GM18511 (cell line): ENCODE data around the gene ATP5F1C.
"Not testable (repeated sequence)": the region's sequence is repeated elsewhere in the genome, so short reads cannot be mapped to it uniquely, and the experiment has no call there.

Experiments used
- ATAC-seq: cut with Tn5 transposase; IDR thresholded peaks from one replicate; pipeline ENCODE4 v1.9.1; 2021; ENCODE audit warnings: mild to moderate bottlenecking, moderate library complexity; ENCODE audit not compliant: unreplicated experiment

The ATP5F1C gene

DNA sequence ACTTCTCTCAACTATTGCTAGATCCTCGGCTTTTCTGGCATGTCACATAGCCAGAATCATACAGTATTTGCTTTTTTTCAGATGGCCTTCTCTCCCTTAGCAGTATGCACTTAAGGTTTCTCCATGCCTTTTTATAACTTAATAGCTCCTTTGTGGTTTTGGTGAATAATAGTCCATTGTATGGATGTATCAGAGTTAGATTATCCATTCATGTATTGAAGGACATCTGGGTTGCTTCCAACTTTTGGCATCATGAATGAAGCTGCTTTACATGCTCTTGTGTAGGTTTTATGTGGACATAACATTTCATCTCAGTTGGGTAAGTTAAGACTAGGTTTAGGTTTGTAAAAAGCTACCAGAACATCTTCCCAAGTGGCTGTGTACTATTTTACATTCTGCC lies 4.6 kb downstream of the ATP5F1C start:
- ATAC-seq, result no peak

DNA sequence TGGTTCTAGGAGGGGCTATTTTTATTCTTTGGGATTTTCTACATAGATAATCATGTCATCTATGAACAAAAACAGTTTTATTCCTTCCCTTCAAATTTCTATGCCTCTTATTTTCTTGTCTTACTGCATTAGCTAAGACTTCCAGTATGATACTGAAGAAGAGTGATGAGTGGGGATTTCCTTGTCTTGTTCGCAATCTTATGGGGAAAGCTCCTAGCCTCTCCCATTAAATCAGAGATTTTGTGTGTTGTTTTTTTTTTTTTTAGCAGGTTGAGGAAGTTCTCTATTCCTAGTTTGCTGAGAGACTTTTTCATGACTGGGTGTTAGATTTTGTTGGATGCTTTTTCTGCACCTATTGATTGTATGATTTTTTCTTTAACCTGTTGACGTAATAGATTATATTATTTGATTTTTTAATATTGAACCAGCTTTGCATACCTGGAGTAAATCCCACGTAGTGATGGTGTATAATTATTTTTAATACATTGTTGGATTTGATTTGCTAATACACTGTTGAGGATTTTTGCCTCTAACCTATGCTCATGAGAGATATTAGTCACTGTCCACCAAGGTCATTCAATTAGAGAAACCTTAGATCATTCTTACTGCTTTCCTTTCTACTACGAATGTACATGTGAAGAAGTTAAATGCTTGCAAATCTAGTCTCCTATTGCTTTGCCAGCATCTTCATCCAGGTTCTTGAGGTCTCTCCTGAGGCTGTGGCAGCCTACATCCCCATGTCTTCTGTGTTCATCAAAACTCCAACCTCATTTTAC lies 6.5 kb downstream of the ATP5F1C start:
- no peak for ATAC-seq

DNA sequence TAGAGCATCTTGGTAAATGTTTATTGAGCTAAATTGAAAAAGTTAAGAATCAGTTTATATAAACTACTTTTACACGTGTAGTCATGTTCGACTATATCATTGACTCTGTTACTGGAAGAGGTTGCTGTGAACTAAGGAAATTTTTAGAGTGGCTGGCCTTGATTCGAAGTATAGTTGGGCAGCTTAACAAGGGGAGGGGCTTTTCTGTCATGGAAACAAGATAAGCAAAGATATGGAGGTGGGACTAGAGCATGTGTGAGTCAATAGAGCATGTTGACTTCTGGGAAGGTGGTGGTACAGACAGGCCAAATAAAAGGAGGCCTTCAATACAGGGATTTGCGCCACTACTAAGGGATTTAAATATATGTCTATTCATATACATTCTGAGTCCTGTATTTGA lies 7.6 kb downstream of the ATP5F1C start:
- no peak for ATAC-seq

DNA sequence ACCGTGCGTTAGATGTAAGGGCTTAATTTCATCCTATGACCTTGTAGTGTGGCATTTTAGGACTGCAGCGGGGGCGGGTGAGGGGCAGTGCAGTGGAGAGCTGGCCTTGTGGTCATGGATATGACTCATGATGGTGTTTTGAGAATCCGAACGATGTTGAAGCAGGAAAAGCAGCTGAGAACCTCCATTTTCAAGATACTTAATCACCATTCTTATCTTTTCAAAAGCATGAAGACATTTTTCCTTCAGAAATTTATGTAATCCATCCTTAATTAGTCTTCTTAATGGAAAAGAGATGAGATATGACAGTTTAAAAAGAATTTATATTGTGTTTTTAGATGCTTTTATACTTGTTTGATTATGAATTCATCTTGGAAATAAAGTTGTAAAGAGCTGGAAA lies 9.6 kb downstream of the ATP5F1C start:
- ATAC-seq, result no peak

DNA sequence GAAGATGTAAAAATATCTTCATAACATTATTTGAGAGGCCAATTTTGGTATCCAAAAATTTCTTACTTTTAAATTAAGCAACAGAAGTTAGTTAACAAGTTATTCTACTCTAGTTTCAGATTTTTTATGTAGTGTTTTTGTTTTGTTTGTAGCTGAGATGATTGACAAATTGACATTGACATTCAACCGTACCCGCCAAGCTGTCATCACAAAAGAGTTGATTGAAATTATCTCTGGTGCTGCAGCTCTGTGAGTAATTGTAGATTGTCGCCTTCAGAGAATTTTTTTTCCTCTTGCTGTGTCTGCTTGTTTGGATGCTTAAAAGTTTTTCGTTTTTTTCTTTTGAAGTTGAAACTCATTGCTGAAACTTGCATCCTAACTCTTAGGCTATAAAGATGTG lies 14.6 kb downstream of the ATP5F1C start:
- no peak for ATAC-seq

DNA sequence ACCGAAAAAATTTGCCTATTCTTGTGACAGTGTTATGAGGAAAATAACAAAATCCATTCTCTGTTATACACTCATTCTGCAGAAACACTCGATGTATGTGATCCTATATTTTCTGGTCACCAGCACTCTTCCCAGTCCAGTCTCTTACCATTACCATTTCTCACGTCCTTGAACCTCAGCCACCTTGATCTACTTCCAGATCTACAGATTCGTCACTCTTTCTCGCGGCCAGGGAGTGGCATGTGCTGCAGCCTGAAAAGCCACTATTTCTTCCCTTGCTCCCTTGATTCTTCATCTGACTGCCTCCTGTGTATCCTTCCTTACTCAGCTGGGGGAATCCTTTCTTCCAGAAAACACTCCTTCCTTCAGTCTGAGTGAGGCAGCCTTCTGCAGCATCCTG lies 16.2 kb downstream of the ATP5F1C start:
- no peak for ATAC-seq

DNA sequence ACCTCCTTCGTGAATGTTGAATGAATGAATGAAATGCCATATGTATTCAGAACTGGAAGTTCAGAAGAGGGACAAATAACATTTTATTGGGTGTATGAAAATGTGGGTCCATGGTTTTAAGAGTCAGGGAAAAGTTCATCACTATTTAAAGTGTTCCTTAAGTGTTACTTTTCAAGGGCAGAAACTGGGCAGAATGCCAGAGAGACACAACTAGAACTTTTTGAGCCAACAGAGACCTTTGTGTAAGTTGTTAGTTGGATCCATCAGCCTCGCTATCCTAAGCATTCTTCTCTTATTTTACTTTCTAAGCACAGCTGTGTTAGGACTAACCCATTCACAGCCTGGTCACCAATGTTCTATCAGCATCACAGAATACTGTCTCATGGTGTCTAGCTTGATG lies 16.8 kb downstream of the ATP5F1C start:
- ATAC-seq, result no peak

DNA sequence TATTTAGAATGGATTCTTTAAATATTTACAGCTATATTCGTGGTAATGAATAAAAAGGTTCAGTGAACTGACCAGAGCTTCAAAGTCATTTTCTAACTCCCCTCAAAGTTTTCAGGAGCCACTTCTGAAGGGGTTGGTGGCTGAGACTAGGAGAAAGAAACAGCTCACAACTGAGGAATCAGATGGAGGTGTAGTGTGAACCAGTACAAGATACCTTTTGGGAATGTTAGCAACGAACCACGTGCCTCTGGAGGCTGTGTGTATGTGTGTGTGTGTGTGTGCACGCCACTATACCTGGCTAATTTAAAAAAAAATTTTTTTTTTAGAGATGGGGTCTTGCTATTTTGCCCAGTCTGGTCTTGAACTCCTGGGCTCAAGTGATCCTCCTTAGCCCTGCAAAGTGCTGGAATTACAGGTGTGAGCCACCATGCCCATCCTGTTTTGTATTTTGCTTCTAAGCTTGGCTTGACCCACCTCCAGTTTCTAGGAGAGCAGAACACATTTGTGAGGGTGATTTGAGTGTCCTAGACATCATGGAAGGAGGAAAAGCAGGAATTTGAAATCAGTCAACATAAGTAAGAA lies 20.8 kb downstream of the ATP5F1C start:
- no peak for ATAC-seq

DNA sequence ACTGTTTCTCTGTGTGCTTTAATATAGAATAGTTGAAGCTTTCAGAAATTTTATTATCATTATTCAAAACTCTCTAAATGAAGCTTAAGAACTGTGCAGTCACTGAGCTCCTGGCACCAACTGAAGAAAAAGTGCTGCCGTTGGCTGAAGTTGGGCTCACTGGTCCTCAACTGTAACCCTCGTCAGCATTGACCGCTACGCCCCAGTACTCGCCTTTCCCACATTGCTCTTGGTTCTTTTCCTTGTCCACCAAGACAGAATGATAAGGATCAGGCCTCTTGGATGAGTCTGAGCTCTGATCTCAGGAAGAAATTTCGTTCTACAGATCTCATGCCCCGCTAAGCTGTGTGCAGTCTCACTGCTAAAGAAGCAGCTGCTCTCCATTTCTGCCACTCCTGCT lies 22.5 kb downstream of the ATP5F1C start:
- ATAC-seq, result no peak

DNA sequence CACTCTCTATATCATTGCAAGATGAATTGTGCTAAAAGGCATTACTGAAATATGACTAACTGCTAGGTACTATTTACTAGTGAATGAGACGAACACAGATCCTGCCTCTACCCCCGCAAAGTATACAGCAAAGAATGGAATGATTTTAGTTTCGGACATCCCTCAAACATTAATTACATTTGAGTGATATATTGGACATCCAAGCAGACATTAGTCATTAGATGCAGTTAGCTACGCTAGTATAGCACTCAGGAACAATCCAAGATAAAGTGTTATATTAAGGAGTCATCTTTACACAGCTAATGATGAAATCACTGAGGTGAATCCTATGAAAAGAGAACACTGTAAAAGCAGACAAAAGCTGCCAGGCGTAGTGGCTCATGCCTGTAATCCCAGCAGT lies 23.0 kb downstream of the ATP5F1C start:
- ATAC-seq, result no peak

DNA sequence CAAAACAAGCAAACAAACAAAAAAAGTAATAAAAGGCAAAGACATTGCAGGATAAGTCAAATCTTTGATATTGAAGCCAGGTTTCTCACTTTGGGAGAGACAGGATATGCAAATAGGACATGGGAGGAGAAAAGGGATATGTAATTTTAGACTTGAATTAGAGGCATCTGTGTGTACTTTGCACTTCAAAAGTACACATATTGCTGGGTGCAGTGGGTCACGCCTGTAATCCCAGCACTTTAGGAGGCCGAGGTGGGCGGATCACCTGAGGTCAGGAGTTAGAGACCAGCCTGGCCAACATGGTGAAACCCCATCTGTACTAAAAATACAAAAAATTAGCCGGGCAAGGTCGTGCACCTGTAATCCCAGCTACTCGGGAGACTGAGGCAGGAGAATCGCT lies 23.8 kb downstream of the ATP5F1C start:
- not testable (repeated sequence) for ATAC-seq

DNA sequence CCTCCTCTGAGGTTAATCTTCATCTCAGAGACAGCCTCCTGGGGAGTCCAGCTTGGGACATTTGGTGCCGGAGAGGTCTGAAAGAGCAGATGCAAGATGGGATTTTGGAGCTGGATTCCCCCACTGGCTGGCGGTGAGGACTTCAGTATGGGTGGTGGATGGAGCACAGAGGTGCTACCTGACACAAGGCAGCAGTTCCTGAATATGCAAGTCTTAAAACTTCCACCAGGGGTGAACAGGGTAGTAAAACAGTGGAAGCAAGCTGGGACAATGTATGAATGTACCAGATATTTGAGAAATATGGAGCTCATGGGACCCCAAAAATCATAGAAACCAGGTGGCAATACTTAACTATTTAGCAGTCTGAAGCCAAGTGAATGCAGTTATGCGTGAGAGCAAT lies 25.5 kb downstream of the ATP5F1C start:
- no peak for ATAC-seq

DNA sequence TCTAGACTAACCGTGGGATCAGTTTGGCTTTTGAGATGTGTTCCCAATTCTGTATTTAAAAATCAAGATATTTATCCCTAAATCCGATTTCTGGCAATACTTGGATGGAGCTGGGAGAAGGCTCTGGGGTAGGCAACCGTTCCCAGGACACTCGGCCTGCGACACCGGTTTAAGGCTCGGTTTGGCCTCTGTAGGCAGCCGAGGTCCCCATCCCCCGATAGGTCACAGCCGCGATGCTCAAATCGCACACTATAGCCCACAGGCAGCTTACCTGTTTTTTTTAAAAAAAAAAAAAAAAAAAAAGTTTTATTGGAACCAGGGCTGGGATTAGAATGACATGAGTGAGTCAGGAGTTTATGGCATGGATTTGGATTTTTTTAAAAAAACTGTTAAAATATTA lies 29.6 kb downstream of the ATP5F1C start:
- no peak for ATAC-seq

DNA sequence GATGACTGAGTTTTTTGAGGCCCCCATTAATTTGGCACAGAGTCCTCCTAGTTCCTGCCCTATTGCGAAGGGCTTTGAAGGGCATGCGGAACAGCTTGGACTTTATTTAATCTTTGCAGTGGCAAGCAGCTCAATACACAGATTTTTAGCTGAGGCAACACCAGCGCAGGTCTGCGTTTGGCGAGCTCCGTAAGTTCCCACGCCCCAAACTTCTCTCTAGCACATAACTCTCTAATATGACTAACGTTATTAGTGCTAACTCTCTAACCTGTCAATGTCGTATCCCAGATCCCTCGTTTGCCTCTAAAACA lies 30.0 kb downstream of the ATP5F1C start:
- ATAC-seq, result peak; percentile 23

DNA sequence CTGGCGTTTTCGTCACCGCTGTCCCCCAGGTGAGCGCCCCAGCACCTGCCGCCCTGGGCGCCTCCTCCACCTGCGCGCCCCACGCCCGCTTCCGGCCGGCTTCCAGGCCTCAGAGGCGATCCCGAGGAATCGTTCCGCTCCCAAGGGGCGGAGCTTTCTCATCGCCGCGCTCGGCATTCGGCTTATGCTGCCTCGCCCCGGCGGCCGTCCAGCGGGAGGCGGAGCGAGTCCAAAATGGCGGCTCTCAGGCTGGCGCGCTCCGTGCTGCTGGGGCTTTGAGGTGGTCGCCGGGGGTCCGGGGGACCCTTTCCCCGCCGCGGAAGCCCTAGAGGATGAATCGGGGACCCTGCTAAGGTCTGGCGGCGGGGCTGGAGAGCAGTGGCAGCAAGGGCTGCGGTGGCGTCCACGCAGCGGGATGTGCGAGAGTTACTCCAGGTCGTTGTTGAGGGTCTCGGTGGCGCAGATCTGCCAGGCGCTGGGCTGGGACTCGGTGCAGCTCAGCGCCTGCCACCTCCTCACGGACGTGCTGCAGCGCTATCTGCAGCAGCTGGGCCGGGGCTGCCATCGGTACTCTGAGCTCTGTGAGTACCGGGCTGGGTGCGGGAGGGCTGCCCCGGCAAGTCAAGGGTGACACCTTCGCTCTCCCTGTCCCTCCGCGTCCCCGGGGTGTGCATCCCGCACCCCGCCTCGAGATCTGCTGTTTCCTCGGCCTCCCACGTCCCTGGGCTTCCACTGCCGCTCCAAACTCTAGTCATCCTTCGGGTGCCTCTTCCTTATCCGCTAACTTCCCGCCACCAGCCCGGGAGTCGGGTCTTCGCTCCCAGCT lies 30.5 kb downstream of the ATP5F1C start, which contains the start of gene TAF3:
Gene TAF3, plus strand, starts transcription at position 211 of the 826 bp plus-strand sequence. Its CDS starts 205 bp downstream, at position 416.
- peak; percentile 87 for ATAC-seq

DNA sequence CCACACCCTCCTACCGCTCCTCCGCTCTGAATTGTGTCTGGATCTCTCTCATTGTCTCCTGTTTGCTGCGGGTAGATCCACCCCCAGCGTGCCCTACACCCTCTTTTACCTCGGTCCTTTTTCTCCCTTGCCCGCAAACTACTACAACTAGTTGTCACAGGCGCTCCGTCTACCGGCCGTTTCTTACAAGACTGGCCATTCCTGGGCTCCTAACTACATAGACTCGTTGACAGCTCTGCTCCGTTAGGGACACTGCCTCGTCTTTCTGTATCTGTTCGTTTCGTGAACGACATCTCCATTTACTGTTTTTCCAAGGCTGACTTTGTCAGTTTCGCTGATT lies 31.1 kb downstream of the ATP5F1C start:
- peak; percentile 55 for ATAC-seq

DNA sequence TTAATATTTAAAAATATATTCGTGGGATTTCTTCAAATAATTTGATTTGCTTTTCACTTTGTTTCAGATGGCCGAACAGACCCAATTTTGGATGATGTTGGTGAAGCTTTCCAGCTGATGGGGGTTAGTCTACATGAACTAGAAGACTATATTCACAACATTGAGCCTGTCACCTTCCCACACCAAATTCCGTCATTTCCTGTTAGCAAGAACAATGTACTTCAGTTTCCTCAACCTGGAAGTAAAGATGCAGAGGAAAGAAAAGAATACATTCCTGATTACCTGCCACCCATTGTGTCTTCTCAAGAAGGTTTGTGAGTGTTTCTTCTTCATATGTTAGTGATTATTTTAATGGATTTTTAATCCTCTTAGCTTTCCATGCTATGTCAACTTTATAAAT lies 36.3 kb downstream of the ATP5F1C start:
- ATAC-seq, result no peak

DNA sequence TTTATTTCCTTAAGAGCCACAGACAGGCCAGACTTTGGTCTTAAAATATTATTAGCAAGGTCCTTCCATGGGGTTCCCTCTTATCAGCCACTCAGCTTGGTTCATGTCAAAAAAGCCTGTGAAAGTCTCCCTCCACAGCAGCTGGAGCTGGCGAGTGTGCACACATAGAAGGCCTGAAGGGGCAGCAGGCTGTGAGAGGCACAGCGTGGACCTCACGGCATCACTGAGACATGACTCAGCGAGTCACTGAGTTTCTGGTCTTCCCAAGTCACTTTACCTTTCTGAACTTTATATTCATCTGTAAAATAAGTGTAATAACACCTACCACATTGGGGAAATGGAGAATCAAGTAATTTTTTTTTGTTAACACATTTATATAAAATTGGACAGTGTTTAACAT lies 39.0 kb downstream of the ATP5F1C start:
- no peak for ATAC-seq

DNA sequence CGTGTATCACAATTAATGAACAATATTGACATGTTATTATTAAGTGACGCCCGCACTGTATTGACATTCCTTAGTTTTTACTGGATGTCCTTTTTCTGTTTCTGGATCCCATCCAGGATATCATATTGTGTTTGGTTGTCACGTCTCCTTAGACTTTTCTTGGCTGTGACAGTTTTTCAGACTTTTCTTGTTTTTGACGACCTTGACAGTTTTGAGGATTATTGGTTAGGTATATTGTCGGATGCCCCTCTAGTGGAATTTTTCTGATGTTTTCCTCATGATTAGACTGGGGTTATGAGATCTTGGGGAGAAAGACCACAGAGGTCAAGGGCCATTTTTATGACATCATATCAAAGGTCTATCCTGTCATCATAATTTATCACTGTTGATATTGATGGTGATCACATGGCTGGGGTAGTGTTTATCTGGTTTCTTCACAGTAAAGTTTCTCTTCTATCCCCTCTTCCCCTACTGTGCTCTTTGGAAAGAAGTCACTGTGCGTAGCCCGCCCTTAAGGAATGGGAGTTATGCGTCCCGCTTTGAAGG lies 41.4 kb downstream of the ATP5F1C start:
- ATAC-seq, result no peak

DNA sequence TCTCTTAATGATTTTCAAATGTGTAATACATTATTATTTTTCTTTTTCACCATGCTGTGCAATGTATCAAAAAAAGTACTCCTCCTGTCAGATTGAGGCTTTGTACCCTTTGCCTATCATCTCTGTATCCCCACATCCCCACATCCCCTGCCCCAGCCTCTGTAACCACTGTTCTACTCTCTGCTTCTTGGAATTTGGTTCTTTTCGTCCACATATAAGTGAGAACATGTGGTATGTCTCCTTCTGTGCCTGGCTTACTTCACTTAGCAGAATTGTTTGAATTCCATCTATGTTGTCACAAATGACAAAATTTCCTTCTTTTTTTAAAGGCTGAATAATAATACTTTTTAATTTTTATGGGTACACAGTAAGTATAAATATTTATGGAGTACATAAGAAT lies 44.1 kb downstream of the ATP5F1C start:
- ATAC-seq, result no peak

DNA sequence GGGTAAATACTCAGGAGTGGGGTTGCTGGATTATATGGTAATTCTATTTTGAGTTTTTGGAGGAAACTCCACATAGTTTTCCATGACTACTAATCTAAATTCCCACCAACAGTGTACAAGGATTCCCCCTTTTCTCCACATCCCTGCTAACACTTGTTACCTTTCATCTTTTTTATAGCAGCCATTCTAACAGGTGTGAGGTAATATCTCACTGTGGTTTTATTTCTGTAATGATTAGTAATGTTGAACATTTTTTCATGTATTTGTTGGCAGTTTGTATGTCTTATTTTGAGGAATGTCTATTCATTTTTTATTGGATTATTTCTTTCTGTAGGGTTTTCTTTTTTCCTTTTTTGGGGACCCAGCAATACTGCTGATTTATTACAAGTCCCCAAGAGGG lies 45.2 kb downstream of the ATP5F1C start:
- ATAC-seq, result no peak

DNA sequence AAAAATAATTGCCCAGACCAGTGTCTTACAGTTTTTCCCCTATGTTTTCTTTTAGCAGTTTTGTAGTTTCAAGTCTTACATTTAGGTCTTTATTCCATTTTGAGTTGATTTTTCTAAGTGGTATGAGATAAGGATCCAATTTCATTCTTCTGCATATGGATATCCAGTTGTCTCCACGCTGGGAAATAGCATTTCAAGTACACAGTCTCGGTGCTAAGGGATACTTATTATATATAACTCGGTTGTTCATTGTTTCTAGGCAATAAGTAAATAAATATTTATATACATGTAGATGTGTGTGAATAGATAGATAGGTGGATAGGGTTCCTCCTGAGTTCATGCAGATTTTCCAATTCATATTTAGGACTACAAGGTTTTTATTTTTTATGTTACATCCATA lies 46.3 kb downstream of the ATP5F1C start:
- ATAC-seq, result no peak
